GM19463 (cell line): ENCODE results near the gene CCL14.
"Not testable (repeated sequence)": the region's sequence is repeated elsewhere in the genome, so short reads cannot be mapped to it uniquely, and the experiment has no call there.

ENCODE experiments used
- ATAC-seq: cut with Tn5 transposase; IDR thresholded peaks from one replicate; pipeline ENCODE4 v1.9.1; 2021; ENCODE audit warnings: mild to moderate bottlenecking, moderate library complexity; ENCODE audit not compliant: unreplicated experiment

Gene CCL14

GRCh38 chr17:35986643-35987042, at the start of gene CCL14:
TSS of gene CCL14 (minus strand) at chr17:35986729. CDS start at chr17:35986649, 80 bp downstream.
- ATAC-seq: no peak

GRCh38 chr17:36036235-36036634, 49.7 kb upstream of the CCL14 start:
- no peak for ATAC-seq

GRCh38 chr17:36034127-36034526, 47.6 kb upstream of the CCL14 start:
- no peak for ATAC-seq

DNA sequence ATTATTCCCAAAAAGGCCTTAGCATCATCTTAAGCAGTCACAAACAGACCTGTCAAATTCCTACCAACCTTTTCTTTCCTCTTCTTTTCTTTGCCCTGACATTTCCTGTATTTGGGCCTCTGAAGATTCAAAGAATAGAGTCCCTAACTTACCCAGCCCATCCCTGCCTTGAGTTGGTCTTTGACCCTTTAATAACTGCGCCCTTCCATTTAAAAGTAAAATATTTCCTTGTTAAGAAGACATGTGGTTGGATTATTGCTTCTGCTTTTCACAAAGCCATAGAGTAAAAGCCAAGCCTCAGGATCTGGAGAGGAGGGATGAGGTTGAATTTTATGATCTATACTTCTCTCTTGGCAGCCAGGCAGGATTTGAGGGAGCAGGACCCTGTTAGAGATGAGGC, 44.4 kb upstream of the CCL14 start:
- ATAC-seq: no peak

GRCh38 chr17:36027761-36028160, 41.2 kb upstream of the CCL14 start:
- ATAC-seq: no peak

- no peak for ATAC-seq
Observed at GRCh38 chr17:36024106-36024869, 37.8 kb upstream of the CCL14 start.

- no peak for ATAC-seq
Observed at GRCh38 chr17:36019423-36019822, 32.9 kb upstream of the CCL14 start.

DNA sequence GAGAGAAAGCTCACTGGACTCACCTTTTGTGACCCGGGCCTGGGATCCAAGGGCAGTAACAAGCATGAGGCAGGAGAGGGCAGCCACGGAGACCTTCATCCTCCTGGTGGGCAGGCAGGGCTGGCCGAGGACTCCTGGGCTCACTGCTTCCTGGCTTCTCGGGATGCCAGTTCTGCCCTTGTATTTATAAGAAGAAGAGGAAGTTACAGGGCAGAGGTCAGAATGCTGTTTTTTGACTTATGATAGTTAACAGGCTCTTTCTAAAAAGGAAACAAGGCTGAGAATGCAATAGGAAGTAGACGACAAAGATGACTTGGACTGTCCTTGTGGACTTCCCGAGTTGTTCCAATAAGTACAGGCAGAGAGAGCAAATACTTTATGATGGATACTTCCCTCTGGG, 31.3 kb upstream of the CCL14 start, which contains the start of gene CCL23:
TSS of gene CCL23 (minus strand) at position 174 of the 400 bp plus-strand sequence. CDS start at position 99, 75 bp downstream.
- no peak for ATAC-seq

DNA sequence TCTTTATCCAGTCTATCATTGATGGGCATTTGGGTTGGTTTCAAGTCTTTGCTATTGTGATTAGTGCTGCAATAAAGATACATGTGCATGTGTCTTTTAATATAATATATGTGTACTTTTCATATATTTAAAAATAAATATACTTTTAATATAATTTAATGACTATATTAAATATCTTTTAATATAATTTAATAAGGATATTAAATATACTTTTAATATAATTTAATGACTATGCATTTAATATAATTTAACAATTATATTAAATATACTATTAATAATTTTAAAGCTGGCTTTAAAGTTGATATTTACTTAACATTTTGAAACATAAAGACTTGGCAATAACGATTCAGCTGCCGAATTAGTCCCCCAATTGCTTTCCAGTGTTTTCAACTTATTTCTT, 30.0 kb upstream of the CCL14 start:
- ATAC-seq: no peak

GRCh38 chr17:36015895-36016294, 29.4 kb upstream of the CCL14 start:
- ATAC-seq: not testable (repeated sequence)

- ATAC-seq: no peak
Observed at GRCh38 chr17:36014946-36015345, 28.4 kb upstream of the CCL14 start.

- ATAC-seq: no peak
Observed at GRCh38 chr17:36011201-36011600, 24.7 kb upstream of the CCL14 start.

DNA sequence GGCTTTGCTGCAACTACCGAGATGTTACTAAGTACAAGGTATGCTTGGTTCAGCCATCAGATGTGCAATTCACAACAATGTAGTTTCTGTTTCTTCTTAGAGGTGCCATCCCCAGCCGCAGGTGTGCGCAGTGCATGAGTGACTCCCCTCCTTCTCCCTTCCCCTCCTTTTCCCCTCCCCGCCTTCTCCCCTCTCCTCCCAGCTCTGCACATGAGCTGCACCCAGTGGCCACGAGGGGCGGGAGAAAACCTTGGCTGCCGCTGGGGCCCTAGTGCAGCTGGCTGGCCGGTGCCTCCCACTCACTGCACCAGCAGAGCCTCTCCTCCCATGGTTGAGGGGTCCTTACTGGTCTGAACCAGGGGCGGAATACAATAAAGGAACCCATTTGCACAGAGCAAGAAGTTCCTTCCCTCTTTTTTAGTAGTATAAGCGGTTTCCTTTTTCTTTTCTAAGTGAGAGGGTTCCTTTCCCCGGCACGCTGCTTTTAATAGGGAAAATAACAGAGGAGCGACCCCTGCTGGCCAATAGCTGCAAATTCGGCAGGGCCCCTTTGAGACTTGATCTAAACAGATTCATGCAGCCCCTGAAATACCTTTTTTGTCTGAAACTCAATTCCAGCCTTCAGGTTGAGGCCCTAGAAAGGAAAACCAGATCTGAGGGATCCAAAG, 22.6 kb upstream of the CCL14 start:
- no peak for ATAC-seq

- ATAC-seq: no peak
Observed at GRCh38 chr17:36004594-36005108, 18.1 kb upstream of the CCL14 start.

DNA sequence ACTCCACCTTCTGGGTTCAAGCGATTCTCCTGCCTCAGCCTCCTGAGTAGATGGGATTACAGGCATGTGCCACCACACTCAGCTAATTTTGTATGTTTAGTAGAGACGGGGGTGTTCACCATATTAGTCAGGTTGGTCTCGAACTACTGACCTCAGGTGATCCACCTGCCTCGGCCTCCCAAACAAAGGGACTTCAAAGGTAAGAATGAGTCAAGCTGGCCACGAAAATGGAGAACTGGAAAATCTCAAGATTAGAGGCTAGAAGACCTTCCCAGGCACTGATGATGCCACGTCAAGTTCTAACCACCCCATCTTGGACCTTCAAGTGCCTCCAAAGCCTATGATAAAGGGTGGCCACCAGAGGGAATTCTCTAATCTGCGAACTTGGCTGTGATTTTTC, 16.1 kb upstream of the CCL14 start:
- no peak for ATAC-seq

GRCh38 chr17:36001862-36002603, 15.5 kb upstream of the CCL14 start:
- no peak for ATAC-seq

DNA sequence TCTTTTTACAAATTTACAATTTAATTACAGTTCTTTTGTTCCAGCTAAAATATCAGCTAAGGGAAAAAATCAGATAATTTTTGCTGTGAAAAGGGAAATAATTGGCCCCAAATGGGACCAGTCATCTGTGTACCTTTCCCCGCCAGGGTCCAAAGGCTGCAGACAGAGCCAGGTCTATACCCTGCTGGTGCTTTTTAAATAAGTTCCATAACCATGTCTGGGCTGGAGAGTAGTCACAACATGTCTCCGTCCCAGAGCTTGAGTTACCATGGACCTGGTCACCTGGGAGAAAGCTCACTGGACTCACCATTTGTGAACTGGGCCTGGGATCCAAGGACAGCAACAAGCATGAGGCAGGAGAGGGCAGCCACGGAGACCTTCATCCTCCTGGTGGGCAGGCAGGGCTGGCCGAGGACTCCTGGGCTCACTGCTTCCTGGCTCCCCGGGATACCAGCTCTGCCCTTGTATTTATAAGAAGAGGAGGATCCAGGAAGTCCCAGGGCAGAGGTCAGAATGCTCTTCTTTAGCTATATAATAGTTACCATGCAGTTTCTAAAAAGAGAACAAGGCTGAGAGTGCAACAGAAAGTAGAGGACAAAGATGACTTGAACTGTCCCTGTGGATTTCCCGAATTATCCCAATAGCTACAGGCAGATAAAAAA, 14.7 kb upstream of the CCL14 start, which contains the start of gene CCL15:
TSS of gene CCL15 (minus strand) at position 444 of the 662 bp plus-strand sequence. CDS start at position 383, 61 bp downstream.
- ATAC-seq: no peak

- ATAC-seq: no peak
Observed at GRCh38 chr17:36000732-36001109, 14.2 kb upstream of the CCL14 start.

- ATAC-seq: no peak
Observed at GRCh38 chr17:35998756-35999155, 12.2 kb upstream of the CCL14 start.

- no peak for ATAC-seq
Observed at GRCh38 chr17:35998018-35998545, 11.6 kb upstream of the CCL14 start.
